Trophoblast cell (in vitro differentiated cells and primary cell): ENCODE measurements around the gene AK3.

Experiments
- DNase-seq, 2 donors: peaks; one replicate each; pipeline ENCODE4 v3.0.0-alpha.2; 2016
- H2AFZ ChIP-seq: 2 replicates; pipeline ENCODE4 v1.6.1; 2013; ENCODE audit warnings: low read length, moderate library complexity, mild to moderate bottlenecking; ENCODE audit not compliant: insufficient read depth, poor library complexity
- H2AK5ac ChIP-seq: 2 replicates; pipeline ENCODE4 v1.6.1; 2013; ENCODE audit warnings: mild to moderate bottlenecking, low read length
- H2BK120ac ChIP-seq: 2 replicates; pipeline ENCODE4 v1.6.1; 2013; ENCODE audit warnings: low read length, mild to moderate bottlenecking, moderate library complexity; ENCODE audit not compliant: insufficient read depth, poor library complexity
- H2BK12ac ChIP-seq: 2 replicates; pipeline ENCODE4 v1.6.1; 2013; ENCODE audit warnings: mild to moderate bottlenecking, low read length, moderate library complexity
- H2BK5ac ChIP-seq: 2 replicates; pipeline ENCODE4 v1.6.1; 2013; ENCODE audit warnings: low read length, low read depth, moderate library complexity, mild to moderate bottlenecking; ENCODE audit not compliant: poor library complexity
- H3K14ac ChIP-seq: 2 replicates; pipeline ENCODE4 v1.6.1; 2013; ENCODE audit warnings: mild to moderate bottlenecking, low read length
- H3K18ac ChIP-seq: 2 replicates; pipeline ENCODE4 v1.6.1; 2013; ENCODE audit warnings: mild to moderate bottlenecking, low read length
- H3K23ac ChIP-seq: 2 replicates; pipeline ENCODE4 v1.6.1; 2013; ENCODE audit warnings: low read length
- H3K27ac ChIP-seq: 2 replicates; pipeline ENCODE4 v1.5.1; 2013; ENCODE audit warnings: low read depth, mild to moderate bottlenecking, inconsistent platforms, low read length, moderate library complexity
- H3K27me3 ChIP-seq: 2 replicates; pipeline ENCODE4 v1.6.1; 2013; ENCODE audit warnings: inconsistent platforms, mild to moderate bottlenecking, low read length, moderate library complexity; ENCODE audit not compliant: insufficient read depth
- H3K36me3 ChIP-seq, 2 experiments: 1 replicate in 1 of 2; 2 replicates in 1 of 2; pipeline ENCODE4 v1.6.1; 2013; ENCODE audit warnings: low read length in 2 of 2, mild to moderate bottlenecking in 2 of 2, moderate library complexity in 1 of 2; ENCODE audit not compliant: insufficient read depth in 2 of 2, control insufficient read depth in 1 of 2
- H3K4ac ChIP-seq: 2 replicates; pipeline ENCODE4 v1.6.1; 2013; ENCODE audit warnings: low read depth, mild to moderate bottlenecking, low read length, moderate library complexity
- H3K4me1 ChIP-seq, 2 experiments: 1 replicate in 1 of 2; 2 replicates in 1 of 2; pipeline ENCODE4 v1.6.1; 2013; ENCODE audit warnings: low read length in 2 of 2, mild to moderate bottlenecking in 2 of 2, moderate library complexity in 1 of 2; ENCODE audit not compliant: insufficient read depth in 2 of 2, control insufficient read depth in 1 of 2
- H3K4me2 ChIP-seq: 2 replicates; pipeline ENCODE4 v1.6.1; 2013; ENCODE audit warnings: inconsistent platforms, mild to moderate bottlenecking, low read length, moderate library complexity
- H3K4me3 ChIP-seq: 2 replicates; pipeline ENCODE4 v1.5.1; 2013; ENCODE audit warnings: mild to moderate bottlenecking, low read depth, low read length, inconsistent platforms
- H3K79me1 ChIP-seq: one replicate; pipeline ENCODE4 v1.6.1; 2013; ENCODE audit warnings: low read length
- H3K79me2 ChIP-seq: 2 replicates; pipeline ENCODE4 v1.6.1; 2013; ENCODE audit warnings: low read length, mild to moderate bottlenecking; ENCODE audit not compliant: control insufficient read depth, insufficient read depth, poor library complexity
- H3K9ac ChIP-seq: 2 replicates; pipeline ENCODE4 v1.6.1; 2013; ENCODE audit warnings: mild to moderate bottlenecking, low read length
- H3K9me3 ChIP-seq: 2 replicates; pipeline ENCODE4 v1.6.1; 2013; ENCODE audit warnings: low read depth, mild to moderate bottlenecking, control low read depth, inconsistent platforms, low read length; ENCODE audit not compliant: insufficient read depth
- H4K12ac ChIP-seq: 2 replicates; pipeline ENCODE4 v1.6.1; 2013; ENCODE audit warnings: low read depth, mild to moderate bottlenecking, low read length, moderate library complexity
- H4K8ac ChIP-seq: 2 replicates; pipeline ENCODE4 v1.6.1; 2013; ENCODE audit warnings: low read depth, mild to moderate bottlenecking, low read length, moderate library complexity
- H4K91ac ChIP-seq: one replicate; pipeline ENCODE4 v1.6.1; 2013; ENCODE audit warnings: low read depth, mild to moderate bottlenecking, low read length, moderate library complexity
- WGBS: extraction: QIAGEN DNeasy Blood & Tissue Kit; methylation state at CpG from one replicate; pipeline ENCODE4 v1.1.7; 2013; ENCODE audit warnings: missing lambda C conversion rate; ENCODE audit not compliant: insufficient read length, insufficient coverage; ENCODE audit errors: extremely low coverage; 5-methylcytosine and 5-hydroxymethylcytosine counted together

Gene AK3

GRCh38 chr9:4689687-4690104, 51.3 kb downstream of the AK3 start:
- Histone ChIP-seq H3K36me3 (peaks cover 8 to 10% of the 10 kb centered on the region in 2 experiments), H3K4me3 (no peak overlapping the region), H2AFZ (no peak overlapping the region), H2AK5ac (no peak overlapping the region), H2BK120ac (no peak overlapping the region), H3K14ac (no peak overlapping the region), H4K8ac (no peak overlapping the region), H3K27ac (no peak overlapping the region), H2BK12ac (no peak overlapping the region), H4K91ac (no peak overlapping the region), H2BK5ac (no peak overlapping the region), H3K79me2 (no peaks in the 10 kb centered on the region), H4K12ac (no peak overlapping the region), H3K4me2 (peak overlapping the region; percentile 24), H3K4ac (no peak overlapping the region), H3K27me3 (no peaks in the 10 kb centered on the region), H3K18ac (no peak overlapping the region), H3K9ac (no peak overlapping the region), H3K9me3 (no peaks in the 10 kb centered on the region), H3K79me1 (no peaks in the 10 kb centered on the region), H3K4me1 (no peaks in the 10 kb centered on the region), H3K23ac (no peak overlapping the region)
- WGBS = no CpG with 5 or more reads among the region's 1 CpG
- peak; percentile 82 to 85 for DNase-seq

GRCh38 chr9:4689021-4689420, 52.0 kb downstream of the AK3 start:
- no peak overlapping the region for H3K4ac ChIP-seq
- no peak overlapping the region for H3K27ac ChIP-seq
- no peaks in the 10 kb centered on the region for H3K79me1 ChIP-seq
- no peaks in the 10 kb centered on the region for H3K27me3 ChIP-seq
- no peak overlapping the region for H2BK12ac ChIP-seq
- no peak overlapping the region for H3K9ac ChIP-seq
- H2AFZ ChIP-seq = no peak overlapping the region
- no peak overlapping the region for H4K8ac ChIP-seq
- no peak for DNase-seq
- no peaks in the 10 kb centered on the region for H3K9me3 ChIP-seq
- H3K4me1 ChIP-seq = no peaks in the 10 kb centered on the region
- no peak overlapping the region for H3K23ac ChIP-seq
- H3K79me2 ChIP-seq = no peaks in the 10 kb centered on the region
- H2AK5ac ChIP-seq = no peak overlapping the region
- H2BK120ac ChIP-seq = no peak overlapping the region
- H4K12ac ChIP-seq = no peak overlapping the region
- no peak overlapping the region for H3K4me2 ChIP-seq
- H2BK5ac ChIP-seq = no peak overlapping the region
- no peak overlapping the region for H3K14ac ChIP-seq
- no peak overlapping the region for H3K4me3 ChIP-seq
- no CpG with 5 or more reads among the region's 2 CpGs for WGBS
- H3K36me3 ChIP-seq = peaks cover 7 to 8% of the 10 kb centered on the region in 2 experiments
- no peak overlapping the region for H3K18ac ChIP-seq
- no peak overlapping the region for H4K91ac ChIP-seq

- Histone ChIP-seq H4K8ac (no peak overlapping the region), H3K9me3 (no peaks in the 10 kb centered on the region), H3K9ac (no peak overlapping the region), H3K4me1 (no peaks in the 10 kb centered on the region), H3K79me1 (no peaks in the 10 kb centered on the region), H4K91ac (no peak overlapping the region), H3K36me3 (peaks cover 7 to 8% of the 10 kb centered on the region in 2 experiments), H3K4ac (no peak overlapping the region), H3K79me2 (no peaks in the 10 kb centered on the region), H3K18ac (no peak overlapping the region), H3K14ac (no peak overlapping the region), H2BK5ac (no peak overlapping the region), H2BK120ac (no peak overlapping the region), H2AK5ac (no peak overlapping the region), H3K23ac (no peak overlapping the region), H3K4me2 (no peak overlapping the region), H2AFZ (no peak overlapping the region), H4K12ac (no peak overlapping the region), H3K27me3 (no peaks in the 10 kb centered on the region), H2BK12ac (no peak overlapping the region), H3K4me3 (no peak overlapping the region), H3K27ac (no peak overlapping the region)
- no peak for DNase-seq
- no CpG with 5 or more reads among the region's 1 CpG for WGBS
Observed at GRCh38 chr9:4686584-4686983, 54.4 kb downstream of the AK3 start.

- DNase-seq = no peak
- Histone ChIP-seq H4K12ac (no peak overlapping the region), H3K23ac (no peak overlapping the region), H3K4me2 (no peak overlapping the region), H3K4ac (no peak overlapping the region), H3K36me3 (peaks cover 7% of the 10 kb centered on the region in 2 experiments), H3K9me3 (no peaks in the 10 kb centered on the region), H2BK120ac (no peak overlapping the region), H4K91ac (no peak overlapping the region), H3K27ac (no peak overlapping the region), H2BK12ac (no peak overlapping the region), H3K27me3 (no peaks in the 10 kb centered on the region), H2BK5ac (no peak overlapping the region), H3K4me1 (no peaks in the 10 kb centered on the region), H3K4me3 (no peak overlapping the region), H3K79me1 (no peaks in the 10 kb centered on the region), H4K8ac (no peak overlapping the region), H3K9ac (no peak overlapping the region), H3K79me2 (no peaks in the 10 kb centered on the region), H2AK5ac (no peak overlapping the region), H2AFZ (no peak overlapping the region), H3K18ac (no peak overlapping the region), H3K14ac (no peak overlapping the region)
- no CpG with 5 or more reads among the region's 4 CpGs for WGBS
Observed at GRCh38 chr9:4686112-4686511, 54.9 kb downstream of the AK3 start.
